ENCODE results near the gene CNTN2. TPM values are rescaled to one million over a fixed set of nuclear protein-coding genes. Genes with fewer than 3 reads are reported as not detected.

The CNTN2 gene
- total and polyA plus RNA-seq, 2 donors (not counting 1 experiment from before 2014, with no cell fraction given) = not detected

DNA sequence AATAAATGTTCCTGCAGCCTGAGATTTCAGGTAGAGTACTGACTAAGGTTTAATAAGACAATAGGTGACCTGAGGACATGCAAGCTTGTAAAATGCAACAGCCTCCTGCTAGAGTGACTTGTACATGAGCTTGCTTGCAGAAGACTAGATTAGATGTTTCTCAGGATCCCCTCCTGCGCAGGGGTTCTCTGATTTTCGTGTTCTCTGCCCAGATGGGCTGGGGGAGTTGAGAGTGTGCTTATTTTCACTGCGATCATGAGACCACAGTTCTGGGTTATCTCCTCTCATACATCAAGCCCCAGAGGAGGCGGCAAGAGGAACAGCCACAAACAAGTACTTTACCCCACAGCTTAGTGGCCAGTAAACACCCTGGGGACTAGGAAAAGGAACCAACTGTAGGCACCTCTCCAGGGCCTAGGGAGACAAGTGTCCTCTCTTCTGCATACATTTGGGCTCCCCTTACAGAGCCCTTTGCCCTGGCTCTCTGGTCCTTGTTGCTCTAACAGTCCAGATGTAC, 33.3 kb downstream of the CNTN2 start:
- no peak overlapping the region for H3K4me3 ChIP-seq (replicated peaks in 1 of 4; ENCODE audit: control extremely low read depth in 1 of 4, insufficient read depth in 1 of 4, low read depth in 3 of 4, low read length in 4 of 4)
- no peaks in the 10 kb centered on the region for H4K20me1 ChIP-seq (ENCODE audit: control insufficient read depth, extremely low read depth, insufficient read depth, low read length)
- H3K4me1 ChIP-seq (ENCODE audit: control insufficient read depth, extremely low read depth, insufficient read depth, low read length) = no peaks in the 10 kb centered on the region
- no peak overlapping the region for H3K27ac ChIP-seq (ENCODE audit: insufficient read depth, low read length)
- TF ChIP-seq CTCF (conservative IDR thresholded peaks at IDR 0.05 in 1 of 2, IDR thresholded peaks at IDR 0.05 in 1 of 2; ENCODE audit: low read depth in 1 of 2, low read length in 2 of 2) (no peak), EZH2 (IDR thresholded peaks at IDR 0.05; ENCODE audit: low read length, missing control alignments) (no peak)
- H3K9ac ChIP-seq (ENCODE audit: insufficient read depth, low read length) = no peak overlapping the region
- H2AFZ ChIP-seq (ENCODE audit: low read length) = no peak overlapping the region
- no peaks in the 10 kb centered on the region for H3K27me3 ChIP-seq (ENCODE audit: control insufficient read depth, insufficient read depth, low read length)
- no peaks in the 10 kb centered on the region for H3K36me3 ChIP-seq (ENCODE audit: control insufficient read depth, insufficient read depth, low read length)
- H3K9me3 ChIP-seq (ENCODE audit: control insufficient read depth, insufficient read depth, low read depth, low read length) = no peaks in the 10 kb centered on the region
- no peak for DNase-seq (ENCODE audit: low read depth in 2 of 2)
- no peak overlapping the region for H3K4me2 ChIP-seq (ENCODE audit: extremely low read depth, insufficient read depth, low read length)
- no peaks in the 10 kb centered on the region for H3K79me2 ChIP-seq (ENCODE audit: control insufficient read depth, insufficient read depth, low read length)

GRCh38 chr1:205077158-205077933, 34.3 kb downstream of the CNTN2 start:
- H4K20me1 ChIP-seq (ENCODE audit: control insufficient read depth, extremely low read depth, insufficient read depth, low read length) = no peaks in the 10 kb centered on the region
- no peak overlapping the region for H3K4me2 ChIP-seq (ENCODE audit: extremely low read depth, insufficient read depth, low read length)
- H3K9me3 ChIP-seq (ENCODE audit: control insufficient read depth, insufficient read depth, low read depth, low read length) = no peaks in the 10 kb centered on the region
- no peaks in the 10 kb centered on the region for H3K36me3 ChIP-seq (ENCODE audit: control insufficient read depth, insufficient read depth, low read length)
- no peaks in the 10 kb centered on the region for H3K4me1 ChIP-seq (ENCODE audit: control insufficient read depth, extremely low read depth, insufficient read depth, low read length)
- no peaks in the 10 kb centered on the region for H3K79me2 ChIP-seq (ENCODE audit: control insufficient read depth, insufficient read depth, low read length)
- H3K27me3 ChIP-seq (ENCODE audit: control insufficient read depth, insufficient read depth, low read length) = no peaks in the 10 kb centered on the region
- no peak for TF ChIP-seq EZH2 (IDR thresholded peaks at IDR 0.05; ENCODE audit: low read length, missing control alignments)
- H3K4me3 ChIP-seq (replicated peaks in 1 of 4; ENCODE audit: control extremely low read depth in 1 of 4, insufficient read depth in 1 of 4, low read depth in 3 of 4, low read length in 4 of 4) = no peak overlapping the region
- H3K9ac ChIP-seq (ENCODE audit: insufficient read depth, low read length) = no peak overlapping the region
- peak in 1 of 2 donors; percentile 7 for DNase-seq (ENCODE audit: low read depth in 2 of 2)
- no peak overlapping the region for H3K27ac ChIP-seq (ENCODE audit: insufficient read depth, low read length)
- no peak overlapping the region for H2AFZ ChIP-seq (ENCODE audit: low read length)

GRCh38 chr1:205077934-205078311, 34.9 kb downstream of the CNTN2 start:
- Histone ChIP-seq H2AFZ (ENCODE audit: low read length) (no peak overlapping the region), H3K4me1 (ENCODE audit: control insufficient read depth, extremely low read depth, insufficient read depth, low read length) (no peaks in the 10 kb centered on the region), H3K27me3 (ENCODE audit: control insufficient read depth, insufficient read depth, low read length) (no peaks in the 10 kb centered on the region), H3K36me3 (ENCODE audit: control insufficient read depth, insufficient read depth, low read length) (no peaks in the 10 kb centered on the region), H3K9me3 (ENCODE audit: control insufficient read depth, insufficient read depth, low read depth, low read length) (no peaks in the 10 kb centered on the region), H3K4me3 (replicated peaks in 1 of 4; ENCODE audit: control extremely low read depth in 1 of 4, insufficient read depth in 1 of 4, low read depth in 3 of 4, low read length in 4 of 4) (no peak overlapping the region), H3K9ac (ENCODE audit: insufficient read depth, low read length) (no peak overlapping the region), H4K20me1 (ENCODE audit: control insufficient read depth, extremely low read depth, insufficient read depth, low read length) (no peaks in the 10 kb centered on the region), H3K79me2 (ENCODE audit: control insufficient read depth, insufficient read depth, low read length) (no peaks in the 10 kb centered on the region), H3K4me2 (ENCODE audit: extremely low read depth, insufficient read depth, low read length) (no peak overlapping the region), H3K27ac (ENCODE audit: insufficient read depth, low read length) (no peak overlapping the region)
- TF ChIP-seq CTCF (conservative IDR thresholded peaks at IDR 0.05 in 1 of 2, IDR thresholded peaks at IDR 0.05 in 1 of 2; ENCODE audit: low read depth in 1 of 2, low read length in 2 of 2) = no peak
- no peak for TF ChIP-seq EZH2 (IDR thresholded peaks at IDR 0.05; ENCODE audit: low read length, missing control alignments)
- no peak for DNase-seq (ENCODE audit: low read depth in 2 of 2)

Measured in fibroblast of lung (primary cell).